ENCODE measurements around the gene DMRT2.

DMRT2 gene

GRCh38 chr9:1047591-1048230 lies 2.4 kb upstream of the DMRT2 start:
- DNase-seq: no peak

GRCh38 chr9:1048231-1048619 lies 1.9 kb upstream of the DMRT2 start:
- no peak for DNase-seq

GRCh38 chr9:1048811-1049210 lies 1.3 kb upstream of the DMRT2 start:
- no peak for DNase-seq

GRCh38 chr9:1049641-1050040 lies 516 bp upstream of the DMRT2 start:
- DNase-seq: no peak

GRCh38 chr9:1051210-1051583 lies 1.0 kb downstream of the DMRT2 start:
- no peak for DNase-seq

GRCh38 chr9:1051584-1052275 lies 1.6 kb downstream of the DMRT2 start:
- DNase-seq: no peak

GRCh38 chr9:1052365-1053281 lies 2.5 kb downstream of the DMRT2 start:
- DNase-seq: no peak

- no peak for DNase-seq
Measured at GRCh38 chr9:1053282-1053621, 3.1 kb downstream of the DMRT2 start.

- DNase-seq: no peak
Measured at GRCh38 chr9:1053986-1054425, 3.8 kb downstream of the DMRT2 start.

- no peak for DNase-seq
Measured at GRCh38 chr9:1055166-1055565, 5.0 kb downstream of the DMRT2 start.

- no peak for DNase-seq
Measured at GRCh38 chr9:1057910-1058309, 7.8 kb downstream of the DMRT2 start.

- no peak for DNase-seq
Measured at GRCh38 chr9:1058826-1059487, 8.8 kb downstream of the DMRT2 start.

GRCh38 chr9:1065130-1065529 lies 15.0 kb downstream of the DMRT2 start:
- no peak for DNase-seq

- DNase-seq: no peak
Measured at GRCh38 chr9:1070692-1071091, 20.5 kb downstream of the DMRT2 start.

- DNase-seq: no peak
Measured at GRCh38 chr9:1071730-1072129, 21.6 kb downstream of the DMRT2 start.

- DNase-seq: no peak
Measured at GRCh38 chr9:1073497-1073896, 23.3 kb downstream of the DMRT2 start.

- DNase-seq: no peak
Measured at GRCh38 chr9:1077616-1078015, 27.5 kb downstream of the DMRT2 start.

GRCh38 chr9:1083325-1083913 lies 33.3 kb downstream of the DMRT2 start:
- DNase-seq: no peak

GRCh38 chr9:1085086-1085485 lies 34.9 kb downstream of the DMRT2 start:
- no peak for DNase-seq

- DNase-seq: no peak
Measured at GRCh38 chr9:1086517-1086916, 36.4 kb downstream of the DMRT2 start.

- no peak for DNase-seq
Measured at GRCh38 chr9:1087120-1087881, 37.1 kb downstream of the DMRT2 start.

- DNase-seq: no peak
Measured at GRCh38 chr9:1094749-1095148, 44.6 kb downstream of the DMRT2 start.

Data from activated CD4-positive, alpha-beta T cell treated with anti-CD3 and anti-CD28 coated beads, Interleukin-2, amount 50 U/mL, for 4 hours (primary cell).